Neural crest cell (in vitro differentiated cells): ENCODE data around the gene DBF4B. TPM values are rescaled to one million over a fixed set of nuclear protein-coding genes. Genes with fewer than 3 reads are reported as not detected.

Source experiments
- DNase-seq: peaks from one replicate; pipeline ENCODE4 v3.0.0; 2021; ENCODE audit warnings: low read depth, mixed read lengths, low spot score
- H3K27ac Mint-ChIP-seq: one replicate; pipeline ENCODE4 v1.8.0; 2021; ENCODE audit warnings: mild to moderate bottlenecking, mixed read lengths; ENCODE audit not compliant: unreplicated experiment
- H3K27me3 Mint-ChIP-seq: 2 replicates; pipeline ENCODE4 v1.8.0; 2021; ENCODE audit warnings: low read depth, mild to moderate bottlenecking, mixed read lengths
- H3K36me3 Mint-ChIP-seq: 2 replicates; pipeline ENCODE4 v1.8.0; 2021; ENCODE audit warnings: low read depth, mild to moderate bottlenecking, mixed read lengths
- H3K4me1 Mint-ChIP-seq: 2 replicates; pipeline ENCODE4 v1.8.0; 2021; ENCODE audit warnings: mixed read lengths
- H3K4me3 Mint-ChIP-seq: one replicate; pipeline ENCODE4 v1.8.0; 2021; ENCODE audit warnings: mild to moderate bottlenecking, mixed read lengths
- H3K9me3 Mint-ChIP-seq: 2 replicates; pipeline ENCODE4 v1.8.0; 2021; ENCODE audit warnings: mixed read lengths
- total RNA-seq: library from RNA; stranded (reverse); gene quantifications from 2 replicates; pipeline ENCODE4 v1.2.1, GENCODE V29; 2021
- TF ChIP-seq, protein P1 (sequence below): fragments of 200-600 bp; sonication (generic); conservative IDR thresholded peaks from 2 replicates; pipeline ENCODE4 v1.5.0; 2021; ENCODE audit warnings: antibody characterized with exemption, mild to moderate bottlenecking

DBF4B gene
- total RNA-seq, 1 donor from 2014 or later: 51.1 TPM

DNA sequence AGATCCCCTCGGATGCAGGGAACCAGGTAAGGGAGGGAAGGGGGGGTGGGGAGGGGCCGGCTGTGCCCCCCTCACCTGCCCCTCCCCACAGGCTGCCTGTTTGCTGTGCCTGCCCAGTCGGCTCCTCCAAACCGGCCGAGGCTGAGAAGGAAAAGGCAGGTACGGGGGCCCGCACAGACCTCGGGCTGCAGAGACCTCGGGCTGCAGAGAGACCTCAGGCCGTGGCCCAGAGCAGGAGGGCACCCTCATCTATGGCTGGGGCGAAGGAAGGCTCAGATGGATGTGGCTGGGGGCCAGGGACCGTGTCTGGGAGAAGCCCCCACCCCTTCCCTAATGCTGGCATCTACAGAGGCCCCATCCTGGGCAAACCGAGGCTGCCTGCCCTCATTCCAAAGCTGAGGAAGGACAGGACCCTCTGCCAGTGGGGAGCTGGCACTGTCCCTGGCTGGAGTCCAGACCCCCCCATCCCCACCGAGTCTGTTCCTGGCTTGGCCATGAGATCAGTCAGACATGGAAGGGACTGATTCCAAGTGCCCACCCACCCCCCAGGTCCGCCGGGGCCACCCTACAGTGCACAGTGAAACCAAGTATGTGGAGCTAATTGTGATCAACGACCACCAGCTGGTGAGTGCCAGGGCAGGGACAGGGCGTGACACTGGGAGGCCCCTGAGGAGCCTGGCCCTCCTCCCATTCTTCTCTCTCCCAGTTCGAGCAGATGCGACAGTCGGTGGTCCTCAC is 64.0 kb downstream of the DBF4B start:
- no peak for DNase-seq
- Mint-ChIP-seq H3K36me3 (no peaks in the 10 kb centered on the region), H3K4me1 (peaks cover 4% of the 10 kb centered on the region), H3K4me3 (no peak overlapping the region), H3K27me3 (peaks cover 9% of the 10 kb centered on the region), H3K9me3 (no peaks in the 10 kb centered on the region), H3K27ac (no peak overlapping the region)
- TF ChIP-seq, protein P1, sequence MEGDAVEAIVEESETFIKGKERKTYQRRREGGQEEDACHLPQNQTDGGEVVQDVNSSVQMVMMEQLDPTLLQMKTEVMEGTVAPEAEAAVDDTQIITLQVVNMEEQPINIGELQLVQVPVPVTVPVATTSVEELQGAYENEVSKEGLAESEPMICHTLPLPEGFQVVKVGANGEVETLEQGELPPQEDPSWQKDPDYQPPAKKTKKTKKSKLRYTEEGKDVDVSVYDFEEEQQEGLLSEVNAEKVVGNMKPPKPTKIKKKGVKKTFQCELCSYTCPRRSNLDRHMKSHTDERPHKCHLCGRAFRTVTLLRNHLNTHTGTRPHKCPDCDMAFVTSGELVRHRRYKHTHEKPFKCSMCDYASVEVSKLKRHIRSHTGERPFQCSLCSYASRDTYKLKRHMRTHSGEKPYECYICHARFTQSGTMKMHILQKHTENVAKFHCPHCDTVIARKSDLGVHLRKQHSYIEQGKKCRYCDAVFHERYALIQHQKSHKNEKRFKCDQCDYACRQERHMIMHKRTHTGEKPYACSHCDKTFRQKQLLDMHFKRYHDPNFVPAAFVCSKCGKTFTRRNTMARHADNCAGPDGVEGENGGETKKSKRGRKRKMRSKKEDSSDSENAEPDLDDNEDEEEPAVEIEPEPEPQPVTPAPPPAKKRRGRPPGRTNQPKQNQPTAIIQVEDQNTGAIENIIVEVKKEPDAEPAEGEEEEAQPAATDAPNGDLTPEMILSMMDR: no peak

DNA sequence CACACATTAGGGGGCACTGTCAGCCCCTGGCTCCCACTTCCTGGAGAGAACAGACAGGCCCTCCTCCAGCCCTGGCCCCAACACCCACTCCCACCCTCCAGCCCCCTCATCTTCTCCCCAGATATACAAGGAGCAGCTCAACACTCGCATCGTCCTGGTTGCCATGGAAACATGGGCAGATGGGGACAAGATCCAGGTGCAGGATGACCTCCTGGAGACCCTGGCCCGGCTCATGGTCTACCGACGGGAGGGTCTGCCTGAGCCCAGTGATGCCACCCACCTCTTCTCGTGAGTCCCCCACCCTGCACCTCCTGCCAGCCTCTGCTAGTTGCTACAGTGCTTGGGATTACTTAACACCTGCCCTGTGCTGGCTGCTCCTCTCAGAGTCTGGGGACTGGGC is 64.7 kb downstream of the DBF4B start:
- Mint-ChIP-seq H3K4me3 (no peak overlapping the region), H3K27ac (no peak overlapping the region), H3K27me3 (peaks cover 9% of the 10 kb centered on the region), H3K4me1 (peaks cover 4% of the 10 kb centered on the region), H3K9me3 (no peaks in the 10 kb centered on the region), H3K36me3 (no peaks in the 10 kb centered on the region)
- no peak for DNase-seq
- TF ChIP-seq, protein P1: no peak

DNA sequence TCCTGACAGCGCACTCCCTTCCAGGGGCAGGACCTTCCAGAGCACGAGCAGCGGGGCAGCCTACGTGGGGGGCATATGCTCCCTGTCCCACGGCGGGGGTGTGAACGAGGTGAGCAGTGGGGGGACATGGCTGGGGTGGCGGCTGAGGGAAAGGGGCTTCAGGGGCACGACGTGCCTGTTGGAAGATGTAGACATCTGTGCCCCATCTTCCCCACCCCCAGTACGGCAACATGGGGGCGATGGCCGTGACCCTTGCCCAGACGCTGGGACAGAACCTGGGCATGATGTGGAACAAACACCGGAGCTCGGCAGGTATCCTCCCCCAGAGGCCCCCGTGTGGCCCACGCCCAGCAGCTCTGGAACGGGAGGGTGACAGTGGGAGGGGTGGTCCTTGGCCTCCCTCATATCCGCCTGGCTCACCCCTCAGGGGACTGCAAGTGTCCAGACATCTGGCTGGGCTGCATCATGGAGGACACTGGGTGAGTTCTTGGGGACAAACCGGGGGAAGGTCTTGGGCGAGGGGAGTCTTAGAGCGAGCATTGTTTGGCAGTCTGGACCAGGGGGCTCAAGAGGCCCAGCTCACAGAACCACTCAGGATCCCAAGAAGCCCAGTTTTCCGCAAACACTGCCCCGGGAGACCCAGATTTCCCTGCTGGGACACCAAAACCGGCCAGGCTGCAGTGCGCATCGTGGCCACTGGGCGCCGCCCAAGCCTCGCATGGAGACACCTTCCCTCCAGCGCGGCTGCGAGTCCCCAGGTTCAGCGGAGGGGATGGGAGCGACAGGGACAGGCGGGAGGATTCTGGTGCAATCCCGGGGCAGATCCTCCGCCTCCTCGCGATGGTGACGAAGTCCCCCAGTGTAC is 66.0 kb downstream of the DBF4B start:
- no peaks in the 10 kb centered on the region for H3K9me3 Mint-ChIP-seq
- H3K4me3 Mint-ChIP-seq: peak overlapping the region; percentile 87
- H3K4me1 Mint-ChIP-seq: peaks cover 10% of the 10 kb centered on the region
- TF ChIP-seq, protein P1: peak; percentile 97
- H3K27ac Mint-ChIP-seq: no peak overlapping the region
- peaks cover 9% of the 10 kb centered on the region for H3K27me3 Mint-ChIP-seq
- DNase-seq: peak; percentile 99
- H3K36me3 Mint-ChIP-seq: no peaks in the 10 kb centered on the region

DNA sequence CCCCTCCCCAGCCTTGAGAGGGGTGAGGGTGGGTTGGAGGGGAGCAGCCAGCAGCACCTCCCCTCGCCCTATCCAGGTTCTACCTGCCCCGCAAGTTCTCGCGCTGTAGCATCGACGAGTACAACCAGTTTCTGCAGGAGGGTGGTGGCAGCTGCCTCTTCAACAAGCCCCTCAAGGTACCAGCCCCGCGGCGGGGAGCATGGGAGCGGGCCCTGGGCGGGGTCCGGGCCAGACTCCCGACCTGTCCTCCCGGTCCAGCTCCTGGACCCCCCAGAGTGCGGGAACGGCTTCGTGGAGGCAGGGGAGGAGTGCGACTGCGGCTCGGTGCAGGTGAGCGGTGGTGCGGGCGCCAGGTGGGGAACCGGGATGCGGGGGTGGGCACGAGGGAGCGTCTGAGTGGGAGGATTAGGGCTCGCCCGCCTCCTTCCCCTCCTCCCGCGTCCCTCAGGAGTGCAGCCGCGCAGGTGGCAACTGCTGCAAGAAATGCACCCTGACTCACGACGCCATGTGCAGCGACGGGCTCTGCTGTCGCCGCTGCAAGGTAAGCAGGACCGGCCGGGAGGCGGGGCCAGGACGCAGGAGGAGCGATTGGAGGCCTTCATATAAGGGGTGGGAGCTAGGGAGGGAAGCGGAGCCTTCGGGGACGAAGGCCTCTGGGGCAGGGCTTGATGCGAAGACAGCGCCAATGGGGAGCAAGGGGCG is 66.8 kb downstream of the DBF4B start:
- TF ChIP-seq, protein P1: peak; percentile 10
- Mint-ChIP-seq H3K4me3 (peak overlapping the region; percentile 92), H3K9me3 (no peaks in the 10 kb centered on the region), H3K27ac (no peak overlapping the region), H3K27me3 (peaks cover 9% of the 10 kb centered on the region), H3K4me1 (peaks cover 10% of the 10 kb centered on the region), H3K36me3 (no peaks in the 10 kb centered on the region)
- no peak for DNase-seq

DNA sequence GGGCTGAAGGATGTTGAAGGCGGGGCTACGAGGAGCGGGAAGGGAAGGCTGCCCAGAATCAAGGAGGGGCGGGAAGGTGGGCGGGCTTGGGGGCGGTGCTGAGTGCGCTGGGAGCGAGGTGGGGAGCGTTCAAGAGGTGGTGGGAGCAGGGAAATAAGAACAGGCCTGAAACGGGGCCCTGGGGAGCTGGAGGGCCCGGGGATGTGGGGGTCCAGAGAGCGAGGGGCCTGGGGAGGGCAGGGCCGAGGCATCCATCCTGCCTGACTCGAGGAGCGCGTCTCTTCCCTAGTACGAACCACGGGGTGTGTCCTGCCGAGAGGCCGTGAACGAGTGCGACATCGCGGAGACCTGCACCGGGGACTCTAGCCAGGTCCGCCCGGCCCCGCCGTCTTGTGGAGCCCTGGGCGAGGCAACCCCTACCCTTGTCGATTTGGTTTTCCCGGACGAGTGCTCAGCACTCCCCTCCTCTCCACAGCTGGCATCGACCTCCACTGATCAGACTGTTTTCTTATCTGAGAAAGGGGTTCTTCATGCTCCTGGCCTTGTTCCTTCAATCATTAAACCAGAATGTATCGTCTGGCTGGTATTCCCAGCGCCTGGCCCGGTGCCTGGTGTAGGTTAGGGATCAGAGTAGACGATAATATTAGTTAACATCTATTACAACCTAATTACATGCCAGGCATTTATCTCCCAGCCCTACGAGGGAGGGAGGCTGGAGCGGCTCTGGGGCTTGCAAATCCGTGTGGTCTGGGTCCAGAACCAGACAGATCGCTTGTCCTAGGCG is 67.6 kb downstream of the DBF4B start:
- Mint-ChIP-seq H3K9me3 (no peaks in the 10 kb centered on the region), H3K27me3 (peaks cover 9% of the 10 kb centered on the region), H3K4me1 (peaks cover 10% of the 10 kb centered on the region), H3K4me3 (peak overlapping the region; percentile 92), H3K36me3 (no peaks in the 10 kb centered on the region), H3K27ac (no peak overlapping the region)
- peak; percentile 98 for DNase-seq
- TF ChIP-seq, protein P1: no peak
